Chondrocyte (in vitro differentiated cells): Measurements from ENCODE around the gene CCND1. TPM values are rescaled to one million over a fixed set of nuclear protein-coding genes. Genes with fewer than 3 reads are reported as not detected.
A peak's percentile ranks its signal among the peaks of the same experiment; 100 is the strongest.

Experiments
- DNase-seq: peaks from one replicate; pipeline ENCODE4 v3.0.0; 2021; ENCODE audit warnings: mixed read lengths, low spot score
- H3K27ac Mint-ChIP-seq: one replicate; pipeline ENCODE4 v1.8.0; 2021; ENCODE audit warnings: mild to moderate bottlenecking, moderate library complexity, mixed read lengths; ENCODE audit not compliant: unreplicated experiment
- H3K27me3 Mint-ChIP-seq: 2 replicates; pipeline ENCODE4 v1.8.0; 2021; ENCODE audit warnings: low read depth, mixed read lengths
- H3K36me3 Mint-ChIP-seq: 2 replicates; pipeline ENCODE4 v1.8.0; 2021; ENCODE audit warnings: low read depth, mixed read lengths
- H3K4me1 Mint-ChIP-seq: 2 replicates; pipeline ENCODE4 v1.8.0; 2021; ENCODE audit warnings: low read depth, mild to moderate bottlenecking, mixed read lengths
- H3K4me3 Mint-ChIP-seq: one replicate; pipeline ENCODE4 v1.8.0; 2021; ENCODE audit warnings: mild to moderate bottlenecking, moderate library complexity, mixed read lengths; ENCODE audit not compliant: unreplicated experiment
- H3K9me3 Mint-ChIP-seq: 2 replicates; pipeline ENCODE4 v1.8.0; 2021; ENCODE audit warnings: low read depth, mixed read lengths
- CTCF ChIP-seq: fragments of 200-600 bp; sonication (generic); IDR thresholded peaks from 2 replicates; pipeline ENCODE4 v1.5.0; 2021; ENCODE audit warnings: antibody characterized with exemption, mild to moderate bottlenecking, moderate library complexity
- total RNA-seq: library from RNA; stranded (reverse); gene quantifications from 3 replicates; pipeline ENCODE4 v1.2.1, GENCODE V29; 2021

CCND1 gene
- total RNA-seq, 1 donor from 2014 or later = 129 TPM

GRCh38 chr11:69644962-69645675 is 4.2 kb downstream of the CCND1 start:
- Mint-ChIP-seq H3K9me3 (no peaks in the 10 kb centered on the region), H3K4me1 (peaks cover 18% of the 10 kb centered on the region), H3K27me3 (no peaks in the 10 kb centered on the region), H3K27ac (no peak overlapping the region), H3K4me3 (no peak overlapping the region), H3K36me3 (peaks cover 7% of the 10 kb centered on the region)
- TF ChIP-seq CTCF = no peak
- DNase-seq = no peak

DNA sequence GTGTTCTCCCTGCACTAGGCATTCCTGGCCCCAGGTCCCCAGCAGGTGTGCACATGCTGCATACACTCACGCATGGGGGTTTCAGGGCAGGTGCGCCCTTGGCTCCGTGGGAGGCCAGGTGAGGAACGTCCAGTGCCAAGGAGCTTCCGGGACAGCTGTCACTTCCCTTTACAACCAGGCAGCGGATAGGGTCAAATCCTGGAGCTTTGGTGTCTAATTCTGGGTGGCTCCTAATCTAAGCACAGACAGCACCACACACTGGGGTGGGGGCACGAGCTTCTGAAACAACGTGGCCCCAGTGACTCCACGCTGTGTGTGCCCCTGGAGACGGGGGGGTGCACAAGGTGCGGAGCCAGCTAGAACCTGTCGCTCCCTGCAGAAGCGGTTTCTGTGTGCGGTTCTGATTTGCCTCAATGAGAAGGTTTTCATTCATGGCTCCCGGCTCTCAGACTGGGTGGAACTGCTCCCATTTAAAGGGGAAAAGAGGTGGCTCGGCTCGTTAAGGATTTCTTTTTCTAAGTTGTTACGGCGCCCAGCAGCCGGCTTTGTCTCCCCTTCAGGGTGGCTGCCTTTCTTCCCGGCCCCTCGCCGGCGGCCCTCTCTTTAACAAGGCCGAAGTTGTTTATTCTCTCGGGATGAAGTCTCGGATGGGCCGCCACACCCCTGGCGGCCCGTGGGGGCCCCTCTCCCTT is 5.0 kb downstream of the CCND1 start:
- peaks cover 12% of the 10 kb centered on the region for H3K4me1 Mint-ChIP-seq

DNA sequence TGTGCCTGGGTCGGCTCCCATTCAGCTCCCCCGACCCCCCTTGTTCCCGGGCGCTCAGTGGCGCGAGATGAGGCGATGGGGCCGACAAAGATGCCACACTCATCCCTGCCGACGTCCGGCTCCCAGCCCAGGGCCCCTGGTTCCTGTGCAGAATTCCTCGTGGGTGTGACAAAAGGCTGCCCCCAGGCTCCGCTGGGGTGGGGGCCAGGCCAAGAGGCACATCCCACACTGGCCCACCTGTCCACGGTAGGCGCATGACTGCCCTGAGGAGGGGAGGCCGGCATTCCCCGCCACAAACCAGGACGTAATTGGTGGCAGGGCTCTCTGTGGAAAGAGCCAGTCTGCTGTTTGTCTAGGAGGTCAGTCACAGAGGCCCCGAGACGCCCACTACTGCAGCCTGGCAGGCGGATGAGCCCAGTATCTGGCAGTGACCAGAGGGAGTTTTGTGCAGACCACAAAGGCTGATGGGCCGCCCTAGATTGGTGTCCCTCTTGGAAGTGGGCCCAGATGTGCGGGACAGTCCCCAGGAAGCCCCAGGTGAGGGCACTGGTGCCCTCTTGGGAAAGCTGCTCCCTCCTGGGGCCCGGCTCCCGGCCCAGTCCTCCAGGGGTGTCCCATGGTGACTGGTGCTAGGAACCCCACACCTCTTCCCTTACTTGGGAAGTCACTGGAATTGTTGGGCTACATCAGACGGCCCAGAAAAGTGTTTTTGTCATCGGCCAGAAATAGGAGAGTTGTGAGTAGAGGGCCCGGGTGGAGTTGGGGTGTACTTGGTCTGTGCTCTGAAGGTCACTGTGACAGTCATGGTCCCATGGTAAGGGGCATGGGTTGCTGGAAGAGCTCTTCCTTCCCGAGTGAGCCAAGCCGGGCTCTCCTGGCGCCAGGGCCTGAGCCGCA is 5.8 kb downstream of the CCND1 start:
- TF ChIP-seq CTCF = no peak
- no peaks in the 10 kb centered on the region for H3K27me3 Mint-ChIP-seq
- H3K4me3 Mint-ChIP-seq = no peak overlapping the region
- peaks cover 11% of the 10 kb centered on the region for H3K36me3 Mint-ChIP-seq
- H3K9me3 Mint-ChIP-seq = no peaks in the 10 kb centered on the region
- DNase-seq = peak; percentile 66
- H3K27ac Mint-ChIP-seq = no peak overlapping the region
- H3K4me1 Mint-ChIP-seq = peaks cover 12% of the 10 kb centered on the region

More for the DNA sequence above, 5.0 kb downstream of the CCND1 start:
- Mint-ChIP-seq H3K9me3 (no peaks in the 10 kb centered on the region), H3K4me3 (no peak overlapping the region), H3K36me3 (peaks cover 7% of the 10 kb centered on the region), H3K27me3 (no peaks in the 10 kb centered on the region), H3K27ac (no peak overlapping the region)
- no peak for DNase-seq
- no peak for TF ChIP-seq CTCF

DNA sequence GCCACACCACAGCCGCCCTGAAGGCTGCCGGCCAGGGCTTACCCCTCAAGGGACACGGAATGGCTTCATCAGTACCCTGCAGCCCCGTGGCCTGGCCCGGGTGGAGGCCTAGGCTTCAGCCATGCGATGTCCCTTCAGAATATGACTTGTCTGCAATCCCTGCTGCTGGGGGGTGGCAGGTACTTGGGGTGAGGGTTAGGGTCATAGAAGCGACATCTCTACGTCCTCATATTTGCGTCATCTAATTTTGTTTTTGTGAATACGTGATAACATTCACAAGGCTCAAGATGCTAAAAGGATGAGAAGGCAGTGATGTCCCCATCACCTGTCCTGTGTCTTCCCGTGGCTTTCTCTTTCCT is 6.4 kb downstream of the CCND1 start:
- H3K27me3 Mint-ChIP-seq = no peaks in the 10 kb centered on the region
- no peak overlapping the region for H3K27ac Mint-ChIP-seq
- H3K36me3 Mint-ChIP-seq = peaks cover 15% of the 10 kb centered on the region
- TF ChIP-seq CTCF = no peak
- DNase-seq = peak; percentile 78
- no peak overlapping the region for H3K4me3 Mint-ChIP-seq
- no peaks in the 10 kb centered on the region for H3K9me3 Mint-ChIP-seq
- peaks cover 12% of the 10 kb centered on the region for H3K4me1 Mint-ChIP-seq
